ENCODE results near the gene VGLL2.

Gene VGLL2

DNA sequence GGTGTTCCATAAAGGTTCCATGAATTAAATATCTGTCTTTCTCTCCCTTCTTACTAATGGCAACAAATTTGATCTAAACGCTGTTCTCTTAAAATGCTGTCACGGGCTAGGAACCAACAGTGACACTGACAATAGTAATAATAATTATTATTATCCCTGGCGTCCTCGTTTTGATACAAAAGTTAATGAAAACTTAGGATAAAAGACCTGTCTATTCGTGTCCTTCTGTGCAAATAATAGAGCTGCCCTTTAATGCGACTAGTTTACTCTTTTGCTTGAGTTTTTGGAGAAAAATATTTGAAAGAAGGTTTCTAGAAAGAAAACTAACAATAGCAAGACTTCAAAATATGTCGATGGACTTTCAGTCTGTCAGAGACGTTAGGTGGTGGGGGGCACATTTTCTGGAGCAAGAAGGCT, 4.3 kb downstream of the VGLL2 start:
- DNase-seq = no peak

DNA sequence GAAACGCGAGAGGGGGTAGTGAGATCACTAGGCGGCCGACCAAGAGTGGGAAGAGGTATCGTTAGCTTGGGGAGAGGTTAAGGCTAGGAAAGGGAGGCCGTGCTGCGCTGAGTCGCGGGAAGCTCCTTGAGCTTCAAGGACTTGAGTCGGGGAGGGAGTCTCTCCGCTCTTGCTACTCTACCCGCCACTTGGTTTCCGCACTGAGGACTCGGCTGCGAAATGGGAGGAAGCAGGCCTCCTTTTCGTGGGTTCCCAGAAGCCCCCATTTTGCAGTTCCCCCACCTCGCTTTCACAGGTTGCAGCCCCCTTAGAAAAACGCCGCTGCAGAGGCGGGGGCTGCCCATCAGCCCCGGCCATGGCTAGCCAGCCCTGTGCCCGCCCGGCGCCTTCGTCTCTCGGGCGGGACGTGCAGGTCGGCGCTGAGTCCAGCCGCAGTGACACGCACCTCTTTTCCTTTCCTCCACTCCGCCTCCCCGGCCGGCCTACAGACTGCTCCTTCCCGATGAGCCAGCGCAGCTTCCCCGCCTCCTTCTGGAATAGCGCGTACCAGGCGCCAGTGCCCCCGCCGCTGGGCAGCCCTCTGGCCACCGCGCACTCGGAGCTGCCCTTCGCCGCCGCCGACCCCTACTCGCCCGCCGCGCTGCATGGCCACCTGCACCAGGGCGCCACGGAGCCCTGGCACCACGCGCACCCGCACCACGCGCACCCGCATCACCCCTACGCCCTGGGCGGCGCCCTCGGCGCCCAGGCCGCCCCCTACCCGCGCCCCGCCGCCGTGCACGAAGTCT, 4.9 kb downstream of the VGLL2 start:
- no peak for DNase-seq

DNA sequence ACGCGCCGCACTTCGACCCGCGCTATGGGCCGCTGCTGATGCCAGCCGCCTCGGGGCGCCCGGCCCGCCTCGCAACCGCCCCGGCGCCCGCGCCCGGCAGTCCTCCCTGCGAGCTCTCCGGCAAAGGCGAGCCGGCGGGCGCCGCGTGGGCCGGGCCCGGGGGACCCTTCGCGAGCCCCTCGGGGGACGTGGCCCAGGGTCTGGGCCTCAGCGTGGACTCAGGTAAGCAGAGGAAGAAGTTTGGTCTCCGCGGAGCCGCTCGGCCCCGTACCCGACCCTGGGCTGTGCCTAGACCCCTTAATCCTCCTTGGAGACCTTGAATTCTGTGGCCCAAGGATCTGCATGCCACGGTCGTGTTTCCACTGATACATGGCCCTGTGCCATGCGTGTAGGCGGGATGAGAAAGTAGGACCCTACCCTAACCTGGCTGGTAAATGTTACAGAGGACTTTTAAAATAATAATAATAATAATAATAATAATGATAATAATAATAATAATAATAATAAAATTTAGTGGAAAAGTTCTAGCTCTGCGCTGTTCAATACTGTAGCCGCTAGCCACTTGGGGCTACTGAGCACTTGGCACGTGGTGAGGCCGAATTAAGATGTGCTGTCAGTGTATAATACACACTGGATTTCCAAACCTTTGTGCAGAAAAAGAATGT, 5.6 kb downstream of the VGLL2 start:
- DNase-seq = no peak

DNA sequence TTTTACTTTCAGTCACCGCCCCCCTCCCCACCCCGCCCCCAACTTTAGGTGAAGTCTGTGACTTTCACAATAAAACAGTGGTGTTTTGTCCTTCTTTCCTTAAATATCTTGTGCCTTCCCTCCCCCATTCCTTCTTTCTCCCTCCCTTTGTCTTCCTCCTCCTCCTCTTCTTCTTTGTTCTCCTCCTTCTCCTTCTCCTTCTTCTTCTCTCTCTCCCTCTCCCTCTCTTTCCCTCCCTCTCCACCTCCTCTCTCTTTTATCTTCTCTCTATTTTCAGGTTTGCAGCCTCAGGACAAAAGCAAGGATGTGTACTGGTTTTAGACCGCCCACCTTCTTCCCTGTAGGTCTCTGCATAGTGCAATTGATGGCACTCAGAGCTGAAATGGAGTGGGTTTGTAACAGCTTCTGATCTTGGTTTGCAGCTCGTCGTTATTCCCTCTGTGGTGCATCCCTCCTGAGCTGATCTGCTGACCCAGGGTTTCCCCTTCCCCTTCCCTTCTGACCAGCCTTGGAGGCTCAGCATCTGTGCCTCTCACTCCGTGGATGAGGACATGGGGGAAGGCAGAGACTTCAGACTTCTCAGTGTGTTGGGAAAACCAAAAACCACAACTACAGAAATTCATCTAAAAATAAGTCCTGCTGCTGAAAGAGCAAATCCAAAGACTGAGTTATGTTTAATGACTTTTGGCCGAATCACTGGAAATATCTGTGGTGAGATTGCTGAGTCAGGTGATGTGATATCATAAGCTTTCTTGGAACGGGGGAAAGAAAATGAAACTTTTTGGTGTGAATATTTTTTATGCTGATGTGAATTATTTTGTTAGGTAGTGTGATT, 6.9 kb downstream of the VGLL2 start:
- DNase-seq = no peak

DNA sequence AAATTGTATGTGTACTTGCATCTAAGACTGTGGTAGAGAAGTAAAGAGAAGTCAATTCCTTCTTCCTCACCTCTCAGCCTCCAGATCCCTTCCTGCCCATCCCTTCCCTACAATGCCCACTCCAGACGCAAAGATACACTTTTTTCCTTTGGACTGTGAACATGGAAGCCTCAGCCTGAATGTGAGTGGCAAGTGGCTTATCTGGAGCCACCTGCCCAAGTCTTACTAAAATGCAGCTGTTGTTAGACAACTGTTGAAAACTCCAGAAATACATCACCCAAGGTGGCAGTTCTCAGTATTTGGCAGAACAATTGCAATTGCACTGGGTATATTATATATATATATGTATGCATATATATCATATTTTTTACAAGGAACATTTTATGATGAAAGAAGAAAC, 7.5 kb downstream of the VGLL2 start:
- no peak for DNase-seq

DNA sequence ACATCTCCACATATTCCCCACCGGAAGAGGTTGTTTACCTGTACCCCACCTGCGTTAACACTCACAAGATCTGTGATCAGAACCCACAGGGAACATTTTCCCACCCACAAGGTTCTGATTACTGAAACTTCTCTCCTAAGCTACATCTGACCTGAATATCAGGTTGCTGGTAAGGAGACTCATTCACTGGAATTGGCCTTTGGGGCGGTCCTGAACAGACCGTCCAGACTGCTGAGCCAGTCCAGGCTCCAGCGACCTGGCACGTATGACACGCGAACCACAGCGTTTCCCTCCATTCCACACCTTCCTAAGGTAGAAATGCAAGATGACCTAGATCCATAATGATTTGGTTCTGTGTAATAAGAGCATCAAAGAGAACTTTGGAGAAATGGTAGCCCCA, 9.8 kb downstream of the VGLL2 start:
- DNase-seq = no peak

DNA sequence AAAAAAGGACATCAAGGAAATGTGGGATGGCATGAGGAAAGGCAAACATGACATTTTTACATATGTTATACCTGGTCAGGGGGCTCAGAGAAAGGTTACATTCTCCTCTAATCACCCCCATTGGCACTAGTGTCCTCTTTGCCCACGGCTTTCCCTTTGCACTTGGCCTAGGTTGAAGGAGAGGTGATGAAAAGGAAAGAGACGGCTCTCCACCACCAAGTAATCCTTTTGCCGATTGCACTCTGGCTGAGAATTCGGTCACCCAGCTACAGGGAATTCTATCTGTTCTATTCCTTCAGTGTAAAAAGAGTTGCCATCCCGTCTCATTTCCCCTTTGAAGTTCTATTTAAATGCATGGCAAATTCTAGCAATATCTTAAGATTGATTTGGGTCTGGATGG, 10.4 kb downstream of the VGLL2 start:
- DNase-seq = no peak

DNA sequence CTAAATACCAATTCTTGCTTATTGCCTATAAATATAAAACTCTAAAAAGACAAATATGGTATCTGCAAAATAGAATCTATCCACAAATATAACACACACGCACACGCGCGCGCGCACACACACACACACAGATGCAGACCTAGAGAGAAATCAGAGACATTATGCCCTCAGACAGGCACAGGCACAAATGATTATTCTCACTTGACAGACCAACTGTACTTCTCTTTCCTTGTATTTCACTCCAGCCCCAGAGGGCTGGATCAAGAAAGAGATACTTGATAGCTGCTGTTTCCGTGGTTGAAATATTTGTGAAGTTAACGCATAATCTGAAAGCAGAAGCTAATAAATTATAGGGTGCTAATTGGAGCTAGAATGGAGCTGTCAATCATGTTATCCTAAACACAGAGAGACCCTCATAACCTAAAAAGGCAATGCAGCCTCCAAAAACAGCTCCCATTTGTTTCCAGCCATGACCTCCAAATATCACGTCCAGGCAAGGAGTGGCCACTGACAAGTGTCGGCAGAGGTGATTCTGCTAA, 11.5 kb downstream of the VGLL2 start:
- no peak for DNase-seq

DNA sequence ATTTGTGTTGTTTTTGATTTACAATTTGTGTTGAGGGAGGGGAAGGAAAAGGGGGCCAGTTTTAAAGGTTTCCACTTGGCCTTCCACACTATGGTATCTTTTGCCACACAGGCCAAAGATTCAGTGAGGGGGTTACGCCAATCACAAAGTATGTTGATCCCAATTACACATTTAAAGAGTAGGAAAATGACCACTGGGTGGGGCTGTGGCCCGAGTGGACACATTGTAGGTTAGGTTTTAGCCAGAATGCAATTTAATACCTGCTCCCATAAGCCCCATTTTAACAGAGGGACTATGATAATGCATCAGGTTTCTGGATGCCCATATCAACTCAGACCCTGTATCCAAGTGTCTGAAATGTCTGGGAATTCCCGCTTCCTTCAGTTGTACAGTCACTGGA, 15.6 kb downstream of the VGLL2 start:
- DNase-seq = no peak

DNA sequence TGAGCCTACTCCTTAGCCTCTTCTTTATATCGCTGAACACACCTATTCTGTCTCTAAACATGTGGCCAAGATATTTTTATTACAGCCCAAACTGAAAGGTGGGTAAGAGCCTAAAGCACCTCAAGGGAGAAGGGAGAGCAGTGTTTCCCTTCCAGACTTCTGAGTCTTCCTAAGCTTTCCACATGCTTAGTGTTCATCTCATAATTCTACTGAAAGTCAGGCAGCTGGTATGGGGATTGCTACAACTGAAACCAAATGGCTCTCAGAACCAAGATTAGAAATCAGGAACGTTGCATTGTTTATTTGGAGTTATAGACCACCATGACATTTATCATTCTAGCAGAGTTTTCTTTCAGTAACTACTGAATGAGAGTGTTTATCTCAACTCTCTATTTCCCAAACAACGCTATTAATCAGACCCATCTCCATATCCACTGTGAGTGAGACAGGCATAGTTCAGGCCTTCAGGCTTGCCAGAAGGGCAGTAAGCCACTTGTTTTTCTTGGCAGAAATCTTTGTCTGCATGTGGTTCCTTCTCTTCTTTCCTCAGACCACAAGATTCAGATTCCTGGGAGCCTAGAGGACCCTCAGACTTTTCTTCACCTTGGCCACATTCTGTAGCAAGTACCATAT, 22.8 kb downstream of the VGLL2 start:
- no peak for DNase-seq

DNA sequence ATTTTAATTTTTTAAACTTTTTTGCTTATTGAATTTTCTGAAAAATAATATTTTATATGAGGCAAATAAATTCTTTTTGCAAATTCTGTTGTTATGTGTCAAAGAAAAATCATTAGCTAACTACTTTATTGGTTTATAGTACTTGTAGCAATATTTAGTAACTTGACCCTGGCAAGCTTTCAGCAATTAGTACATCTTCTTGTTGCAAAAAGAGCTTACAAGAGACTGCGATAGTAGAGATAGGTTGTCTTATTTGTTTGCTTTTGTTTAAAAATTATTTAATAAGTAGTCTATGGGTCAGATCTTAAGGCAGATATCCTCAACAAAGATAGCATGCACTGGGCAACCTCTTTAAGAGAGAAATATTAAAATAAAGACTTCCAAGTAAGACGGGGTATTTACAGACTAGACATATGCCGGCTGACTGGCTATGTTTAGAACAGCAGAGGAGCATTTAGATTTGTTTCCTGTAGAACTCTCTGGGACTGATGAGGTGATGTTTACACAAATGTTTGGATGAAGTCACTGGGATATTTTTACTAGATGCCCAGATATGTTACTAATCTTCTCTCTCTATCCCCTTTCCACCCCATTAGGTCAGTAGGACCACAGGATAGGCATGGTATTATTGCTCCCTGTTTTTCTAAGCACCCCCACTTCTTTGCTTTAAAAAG, 25.0 kb downstream of the VGLL2 start:
- DNase-seq = no peak

DNA sequence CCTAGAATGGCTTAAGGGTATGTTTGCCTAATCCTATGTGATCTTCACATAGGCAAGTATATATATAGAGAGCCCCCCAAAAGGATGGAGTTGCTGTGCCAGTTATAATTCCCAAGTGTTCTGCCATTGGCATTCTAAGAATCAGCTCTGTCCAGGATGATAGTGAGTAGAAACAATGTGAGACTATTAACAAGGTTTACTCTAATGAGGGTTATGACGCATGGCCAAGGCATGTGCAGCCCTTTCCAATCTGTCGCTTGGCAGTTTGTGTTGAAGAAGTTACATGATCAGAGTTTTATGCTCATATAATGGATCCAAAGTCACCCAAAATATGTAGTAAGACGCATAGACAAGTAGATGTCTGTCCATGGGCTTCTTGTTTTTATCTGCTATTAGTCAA, 33.6 kb downstream of the VGLL2 start:
- DNase-seq = no peak

DNA sequence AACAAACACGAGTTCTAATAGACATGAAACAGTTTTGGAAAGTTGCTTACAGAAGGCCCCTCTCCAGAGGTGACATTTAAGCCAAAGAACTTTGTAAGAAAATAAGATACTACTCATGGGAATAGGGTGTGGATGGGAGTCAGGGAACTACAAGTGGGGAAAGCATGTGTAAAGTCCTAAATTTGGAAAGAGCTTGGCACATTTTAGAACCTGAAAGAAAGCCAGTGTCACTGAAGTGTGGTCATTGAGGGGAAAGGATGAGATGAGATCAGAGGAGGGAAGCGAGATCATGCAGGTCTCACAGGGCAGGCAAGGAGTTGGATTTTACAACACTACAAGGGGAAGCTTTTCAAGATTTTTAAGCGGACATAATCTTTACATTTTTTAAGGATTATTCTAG, 38.0 kb downstream of the VGLL2 start:
- DNase-seq = no peak

DNA sequence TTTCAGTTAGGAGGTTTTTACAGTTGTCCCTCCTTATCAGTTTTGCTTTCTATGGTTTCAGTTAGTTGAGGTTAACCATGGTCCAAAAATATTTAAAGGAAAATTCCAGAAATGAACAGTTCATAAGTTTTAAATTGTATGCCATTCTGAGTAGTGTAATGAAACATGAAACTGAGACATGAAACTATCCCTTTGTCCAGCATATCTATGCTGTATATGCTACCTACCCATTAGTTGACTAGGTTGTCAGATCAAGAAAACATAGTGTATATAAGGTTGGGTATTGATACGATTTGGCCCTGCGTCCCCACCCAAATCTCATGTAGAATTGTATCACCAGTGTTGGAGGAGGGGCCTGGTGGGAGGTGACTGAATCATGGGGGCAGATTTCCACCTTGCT, 39.1 kb downstream of the VGLL2 start:
- no peak for DNase-seq

DNA sequence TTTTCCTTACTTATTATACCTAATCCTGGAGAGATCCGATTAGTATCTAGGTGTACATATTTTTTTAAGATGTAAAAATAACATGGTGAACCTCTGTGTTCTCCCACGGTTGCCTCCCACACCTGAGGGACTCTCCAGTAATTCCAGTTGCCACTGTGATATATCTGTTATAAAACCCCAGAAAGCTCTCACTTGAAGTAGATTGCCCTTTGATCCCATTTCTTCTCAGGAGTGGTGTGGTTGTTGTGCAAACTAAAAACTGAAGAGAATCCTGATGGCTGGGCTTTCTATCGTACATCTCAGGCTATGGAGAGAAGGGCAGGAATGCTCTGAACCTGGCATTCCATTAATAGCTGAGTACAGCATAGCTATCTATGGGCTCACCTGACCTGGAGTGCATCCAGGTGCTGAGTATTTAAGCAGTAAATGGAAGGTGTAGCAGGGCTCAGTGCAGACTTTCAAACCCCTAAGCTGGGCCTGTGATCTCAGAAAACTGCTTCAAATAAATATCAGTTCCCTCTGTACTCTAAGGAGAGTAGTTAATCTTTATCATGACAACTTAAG, 41.0 kb downstream of the VGLL2 start:
- DNase-seq = no peak

DNA sequence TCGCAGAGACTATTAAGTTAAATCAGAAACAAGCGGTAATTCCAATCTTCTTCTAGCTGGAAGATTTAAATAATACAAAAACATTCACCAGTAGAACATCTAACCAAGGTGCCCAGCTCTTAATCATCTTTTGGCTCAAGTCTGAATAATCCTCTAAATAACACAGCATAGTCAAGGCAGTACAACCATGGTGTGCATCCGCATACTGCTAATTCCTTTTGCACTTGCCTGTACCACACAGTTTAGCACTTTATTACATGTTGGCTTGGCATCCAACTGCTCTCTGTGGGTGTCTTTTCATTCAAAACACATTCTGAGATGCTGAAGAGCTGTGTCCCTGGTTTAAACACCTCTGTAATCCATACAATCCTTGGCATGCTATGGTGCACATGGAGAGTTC, 42.3 kb downstream of the VGLL2 start:
- no peak for DNase-seq

DNA sequence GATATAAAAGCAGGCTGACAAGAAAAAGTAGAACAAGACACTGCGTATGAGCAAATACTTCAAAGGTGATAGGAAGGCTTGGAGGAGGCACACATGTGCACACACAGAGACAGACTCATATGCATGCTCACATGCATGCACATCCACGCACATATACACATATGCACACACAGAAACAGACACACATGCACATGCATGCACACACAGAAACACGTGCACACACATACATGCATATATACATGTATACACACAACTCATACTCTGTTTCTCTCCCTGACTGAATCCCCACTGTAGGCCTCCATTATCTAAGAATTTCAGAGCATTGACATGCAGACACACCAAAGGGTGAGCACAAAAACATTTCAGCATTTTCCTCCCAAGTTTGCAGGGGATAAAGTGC, 43.7 kb downstream of the VGLL2 start:
- no peak for DNase-seq

DNA sequence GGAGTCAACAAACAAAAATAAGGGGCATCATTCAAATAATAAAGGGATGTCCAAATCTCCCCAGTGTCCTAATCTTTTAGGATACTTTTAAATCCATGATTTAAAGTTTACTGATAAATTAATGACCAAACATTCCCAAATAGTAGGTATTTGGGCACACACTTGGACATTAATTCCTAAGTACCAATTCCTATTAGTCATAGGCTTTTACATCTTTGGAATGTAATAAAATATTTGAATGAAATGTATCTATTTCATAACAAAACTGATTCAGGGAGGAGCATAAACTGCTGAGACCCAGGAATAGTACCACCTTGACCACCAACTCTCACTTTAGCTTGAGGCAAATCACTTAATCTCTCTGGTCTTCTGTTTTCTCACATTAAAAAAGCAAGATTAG, 44.3 kb downstream of the VGLL2 start:
- no peak for DNase-seq

DNA sequence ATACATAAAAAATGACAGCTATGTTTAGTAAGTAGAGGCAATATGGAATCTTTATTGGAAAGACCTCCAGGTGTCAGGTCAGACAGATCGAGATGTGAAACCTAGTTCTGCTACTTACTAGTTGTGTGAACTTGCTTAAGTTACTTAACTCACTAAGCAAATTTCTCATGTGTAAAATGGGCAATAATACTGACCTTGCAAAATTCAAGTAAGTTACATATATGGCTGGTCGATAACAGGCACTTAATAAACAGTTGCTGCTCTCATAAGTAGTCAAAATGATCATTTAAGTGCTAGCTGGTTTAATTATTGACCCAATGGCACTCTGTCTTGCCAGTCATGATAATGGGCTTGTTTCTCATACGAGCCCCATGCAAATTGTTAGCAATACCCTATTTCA, 46.0 kb downstream of the VGLL2 start:
- DNase-seq = no peak

DNA sequence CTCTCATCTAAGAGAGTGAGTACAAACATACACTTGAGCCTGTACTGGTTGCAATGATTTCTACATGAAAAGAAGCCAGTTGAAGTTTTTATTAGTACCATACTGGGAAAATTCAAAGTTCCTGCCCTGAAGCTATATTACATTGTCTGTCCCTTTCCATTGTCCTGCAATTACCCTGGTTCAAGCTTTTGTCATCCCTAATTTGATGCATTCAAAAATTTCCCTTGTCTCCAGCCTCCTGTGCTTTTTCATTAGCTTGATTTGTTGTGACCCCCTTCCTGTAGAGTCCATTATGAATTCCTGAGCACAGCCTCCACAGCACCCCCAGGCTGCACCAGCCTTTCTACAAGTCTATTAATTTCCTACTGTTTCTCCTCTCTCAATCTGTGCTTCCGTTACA, 46.4 kb downstream of the VGLL2 start:
- DNase-seq = no peak

DNA sequence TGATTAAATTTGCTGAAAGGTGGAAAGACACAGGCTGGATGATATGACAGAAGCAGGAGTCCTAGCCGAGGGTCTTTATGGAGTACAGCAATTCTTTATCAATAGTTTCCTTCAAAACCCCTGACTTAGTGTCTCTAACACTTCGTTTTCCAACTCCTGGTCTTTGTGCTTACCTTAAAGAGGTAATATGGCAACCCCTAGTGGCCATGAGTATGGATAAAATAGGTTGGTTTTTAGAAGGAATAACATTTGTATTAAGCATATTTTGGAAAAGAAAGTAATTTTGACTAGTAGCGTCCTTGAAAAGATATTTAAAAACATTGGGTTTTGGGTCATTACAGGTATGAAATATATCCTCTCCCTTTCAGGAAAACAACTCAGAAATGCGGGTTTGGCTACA, 51.9 kb downstream of the VGLL2 start:
- DNase-seq = no peak
